NCI-H748 (cell line): ENCODE data around the gene SPC25.

ENCODE experiments used
- DNase-seq: peaks from one replicate; lab custom pipeline; 2025; ENCODE audit not compliant: unreplicated experiment; lab: John Stamatoyannopoulos, UW

SPC25 gene

DNA sequence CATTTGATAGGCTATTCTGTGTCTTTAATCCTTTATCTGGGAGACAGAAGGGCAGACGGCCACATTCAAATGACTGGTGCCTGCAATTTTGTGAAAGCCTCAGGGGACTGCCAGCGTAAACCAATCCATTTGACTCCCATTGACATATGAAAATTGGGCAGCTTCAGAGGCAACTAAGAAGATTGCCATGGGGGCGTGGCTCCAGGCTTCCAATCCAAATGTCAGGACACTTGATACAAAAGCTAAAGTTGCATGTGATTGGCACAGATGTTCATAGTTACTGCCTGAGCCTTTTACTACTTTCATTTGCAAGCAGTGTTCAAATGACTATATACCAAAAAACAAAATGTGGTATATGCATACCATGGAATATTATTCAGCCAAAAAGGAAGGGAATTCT, 42.0 kb downstream of the SPC25 start:
- DNase-seq: peak; percentile 79

DNA sequence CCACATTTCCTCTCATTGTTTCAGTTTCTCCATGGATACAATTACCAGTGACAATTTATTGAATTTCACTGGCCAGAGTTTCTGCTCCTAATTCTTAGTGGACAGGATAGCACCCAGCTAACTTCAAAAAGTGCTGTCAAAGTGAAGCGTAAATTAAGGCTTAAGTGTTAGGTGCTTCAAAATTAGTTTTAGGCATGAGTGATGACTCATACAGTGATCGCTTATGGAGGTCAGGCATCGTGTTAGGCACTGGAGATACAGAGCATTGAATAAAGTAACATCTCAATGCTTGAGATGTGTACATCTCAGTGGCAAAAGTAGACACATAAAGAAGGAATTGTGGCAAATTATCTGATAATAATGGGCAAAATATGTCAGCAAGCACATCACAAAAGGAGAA, 47.0 kb downstream of the SPC25 start:
- no peak for DNase-seq

DNA sequence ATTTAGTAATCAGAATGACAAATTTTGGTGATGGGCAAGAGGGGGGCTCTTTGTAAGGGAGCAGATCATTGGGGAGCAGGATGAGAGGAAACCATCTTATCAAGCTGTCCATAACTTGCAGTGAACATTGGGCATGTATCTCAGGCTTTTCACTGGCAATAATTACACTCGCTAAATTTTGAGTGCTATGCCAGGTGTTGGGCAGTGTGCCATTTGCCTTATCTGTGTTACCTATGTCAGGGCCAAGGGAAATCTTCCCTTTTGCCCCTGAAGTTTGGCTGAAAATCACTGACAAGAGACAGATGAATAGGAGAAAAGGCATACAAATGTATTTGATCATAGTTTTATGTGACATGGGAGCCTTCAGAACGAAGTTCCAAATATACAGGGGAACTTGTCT, 48.8 kb downstream of the SPC25 start:
- peak; percentile 35 for DNase-seq

DNA sequence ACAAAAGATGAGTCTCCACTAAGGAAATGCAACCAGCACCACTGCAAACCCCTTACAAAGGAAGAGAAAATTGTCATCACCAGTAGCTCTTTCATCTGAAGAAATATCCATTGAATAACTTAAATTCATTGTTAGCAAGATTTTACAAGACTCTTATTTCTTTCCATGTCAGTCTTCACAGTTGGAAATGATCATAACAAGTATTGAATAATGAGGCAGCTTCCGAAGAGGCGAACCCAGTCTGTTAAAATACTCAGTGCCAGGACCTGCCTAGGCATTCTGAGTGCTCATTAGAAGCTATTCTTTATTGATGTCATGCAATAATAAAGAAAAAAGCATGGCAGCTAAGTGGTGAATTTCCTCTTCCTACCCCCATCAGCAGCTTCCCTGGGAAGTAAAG, 54.3 kb downstream of the SPC25 start:
- no peak for DNase-seq

DNA sequence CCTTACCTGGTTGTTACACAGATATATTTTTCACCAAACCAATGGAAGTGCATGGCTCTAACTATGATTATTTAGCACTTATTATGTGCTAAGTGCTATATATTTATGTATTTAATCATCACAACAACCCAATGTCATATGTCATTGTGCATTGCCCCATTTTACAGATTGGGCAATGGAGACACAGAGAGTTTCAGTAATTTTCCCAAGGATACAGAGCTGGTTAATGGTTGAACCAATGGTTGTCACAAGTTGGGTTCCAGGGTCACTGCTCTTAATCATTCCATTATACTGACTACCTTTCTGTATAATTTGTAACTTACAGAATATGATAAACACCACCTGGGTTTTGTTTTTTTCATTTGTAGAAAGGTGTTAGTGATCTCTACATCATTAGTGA, 58.6 kb downstream of the SPC25 start:
- no peak for DNase-seq

DNA sequence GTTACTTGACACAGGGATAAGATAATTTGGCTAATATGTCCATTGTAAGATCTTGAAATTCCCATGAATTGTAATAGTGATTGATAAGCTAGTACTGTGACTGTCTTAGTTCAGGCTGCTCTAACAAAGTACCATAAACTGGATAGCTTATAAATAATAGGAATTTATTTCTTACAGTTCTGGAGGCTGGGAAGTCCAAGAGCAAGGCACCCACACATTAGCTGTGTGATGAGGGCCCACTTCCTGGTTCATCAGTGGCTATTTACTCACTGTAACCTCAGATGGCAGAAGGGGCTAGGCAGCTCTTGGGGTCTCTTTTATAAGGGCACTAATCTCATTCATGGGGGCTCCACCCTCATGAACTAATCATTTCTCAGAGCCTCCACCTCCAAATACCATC, 59.3 kb downstream of the SPC25 start:
- DNase-seq: no peak

DNA sequence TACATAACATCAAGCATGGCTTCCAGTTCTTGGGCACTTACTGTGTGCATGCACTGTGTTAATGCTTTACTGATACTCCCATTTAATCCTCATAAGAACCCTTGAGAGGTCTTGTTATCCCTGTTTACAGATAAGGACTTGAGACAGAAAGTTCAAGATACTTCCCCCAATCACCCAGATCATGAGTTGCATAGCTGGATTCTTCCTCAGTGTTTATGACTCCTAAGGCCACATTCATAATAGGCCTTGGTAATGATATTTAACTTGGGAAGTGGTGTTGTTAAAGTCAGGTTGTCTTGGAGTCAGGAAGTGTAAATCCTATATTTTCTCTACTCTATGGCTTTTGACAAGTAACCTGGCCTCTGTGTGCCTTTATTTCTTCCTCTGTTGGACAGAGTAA, 65.1 kb downstream of the SPC25 start:
- no peak for DNase-seq

DNA sequence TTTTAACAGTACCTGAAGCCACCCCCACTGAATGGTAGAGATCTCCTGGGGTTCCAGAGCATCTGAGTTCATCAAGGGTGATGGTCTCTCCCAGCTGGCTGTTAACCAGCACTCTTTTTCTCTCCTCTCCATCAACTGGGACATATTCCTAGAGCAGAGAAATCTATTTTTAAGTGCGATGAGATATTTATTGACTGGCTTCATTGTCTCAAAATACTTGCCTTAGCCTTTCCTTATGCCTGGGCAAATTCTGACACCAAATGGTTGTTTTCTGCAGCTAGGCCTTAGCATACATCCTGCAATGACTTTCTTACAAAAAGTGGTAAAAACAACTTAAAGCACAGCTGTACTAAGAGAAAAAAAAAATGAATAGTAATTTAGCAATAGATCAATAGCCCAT, 68.2 kb downstream of the SPC25 start:
- no peak for DNase-seq

DNA sequence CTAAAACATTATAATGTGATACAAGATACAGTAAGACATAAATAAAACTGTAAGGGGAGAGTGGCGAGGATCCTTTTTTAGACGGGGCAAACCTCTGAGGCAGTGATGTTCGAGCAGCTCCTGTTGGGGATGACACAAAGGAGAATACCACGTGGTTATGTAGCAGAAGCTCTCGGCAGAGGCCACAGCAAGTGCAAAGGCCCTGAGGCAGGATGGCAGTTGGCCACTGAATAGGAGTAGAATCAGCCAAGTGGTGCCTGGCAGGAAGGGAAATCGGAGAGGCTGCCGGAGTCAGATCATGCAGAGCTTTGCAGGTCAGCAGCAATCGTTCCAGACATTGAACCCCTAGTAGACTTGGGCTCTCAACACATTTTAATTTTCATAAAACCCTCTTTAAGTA, 68.7 kb downstream of the SPC25 start:
- DNase-seq: no peak
